Trophoblast cell (in vitro differentiated cells and primary cell): ENCODE results near the gene GRID1.

ENCODE experiments used
- DNase-seq, 2 donors: peaks; one replicate each; pipeline ENCODE4 v3.0.0-alpha.2; 2016
- H2AFZ ChIP-seq: 2 replicates; pipeline ENCODE4 v1.6.1; 2013; ENCODE audit warnings: low read length, moderate library complexity, mild to moderate bottlenecking; ENCODE audit not compliant: insufficient read depth, poor library complexity
- H2AK5ac ChIP-seq: 2 replicates; pipeline ENCODE4 v1.6.1; 2013; ENCODE audit warnings: mild to moderate bottlenecking, low read length
- H2BK120ac ChIP-seq: 2 replicates; pipeline ENCODE4 v1.6.1; 2013; ENCODE audit warnings: low read length, mild to moderate bottlenecking, moderate library complexity; ENCODE audit not compliant: insufficient read depth, poor library complexity
- H2BK12ac ChIP-seq: 2 replicates; pipeline ENCODE4 v1.6.1; 2013; ENCODE audit warnings: mild to moderate bottlenecking, low read length, moderate library complexity
- H2BK5ac ChIP-seq: 2 replicates; pipeline ENCODE4 v1.6.1; 2013; ENCODE audit warnings: low read length, low read depth, moderate library complexity, mild to moderate bottlenecking; ENCODE audit not compliant: poor library complexity
- H3K14ac ChIP-seq: 2 replicates; pipeline ENCODE4 v1.6.1; 2013; ENCODE audit warnings: mild to moderate bottlenecking, low read length
- H3K18ac ChIP-seq: 2 replicates; pipeline ENCODE4 v1.6.1; 2013; ENCODE audit warnings: mild to moderate bottlenecking, low read length
- H3K23ac ChIP-seq: 2 replicates; pipeline ENCODE4 v1.6.1; 2013; ENCODE audit warnings: low read length
- H3K27ac ChIP-seq: 2 replicates; pipeline ENCODE4 v1.5.1; 2013; ENCODE audit warnings: low read depth, mild to moderate bottlenecking, inconsistent platforms, low read length, moderate library complexity
- H3K27me3 ChIP-seq: 2 replicates; pipeline ENCODE4 v1.6.1; 2013; ENCODE audit warnings: inconsistent platforms, mild to moderate bottlenecking, low read length, moderate library complexity; ENCODE audit not compliant: insufficient read depth
- H3K36me3 ChIP-seq, 2 experiments: 1 replicate in 1 of 2; 2 replicates in 1 of 2; pipeline ENCODE4 v1.6.1; 2013; ENCODE audit warnings: low read length in 2 of 2, mild to moderate bottlenecking in 2 of 2, moderate library complexity in 1 of 2; ENCODE audit not compliant: insufficient read depth in 2 of 2, control insufficient read depth in 1 of 2
- H3K4ac ChIP-seq: 2 replicates; pipeline ENCODE4 v1.6.1; 2013; ENCODE audit warnings: low read depth, mild to moderate bottlenecking, low read length, moderate library complexity
- H3K4me1 ChIP-seq, 2 experiments: 1 replicate in 1 of 2; 2 replicates in 1 of 2; pipeline ENCODE4 v1.6.1; 2013; ENCODE audit warnings: low read length in 2 of 2, mild to moderate bottlenecking in 2 of 2, moderate library complexity in 1 of 2; ENCODE audit not compliant: insufficient read depth in 2 of 2, control insufficient read depth in 1 of 2
- H3K4me2 ChIP-seq: 2 replicates; pipeline ENCODE4 v1.6.1; 2013; ENCODE audit warnings: inconsistent platforms, mild to moderate bottlenecking, low read length, moderate library complexity
- H3K4me3 ChIP-seq: 2 replicates; pipeline ENCODE4 v1.5.1; 2013; ENCODE audit warnings: mild to moderate bottlenecking, low read depth, low read length, inconsistent platforms
- H3K79me1 ChIP-seq: one replicate; pipeline ENCODE4 v1.6.1; 2013; ENCODE audit warnings: low read length
- H3K79me2 ChIP-seq: 2 replicates; pipeline ENCODE4 v1.6.1; 2013; ENCODE audit warnings: low read length, mild to moderate bottlenecking; ENCODE audit not compliant: control insufficient read depth, insufficient read depth, poor library complexity
- H3K9ac ChIP-seq: 2 replicates; pipeline ENCODE4 v1.6.1; 2013; ENCODE audit warnings: mild to moderate bottlenecking, low read length
- H3K9me3 ChIP-seq: 2 replicates; pipeline ENCODE4 v1.6.1; 2013; ENCODE audit warnings: low read depth, mild to moderate bottlenecking, control low read depth, inconsistent platforms, low read length; ENCODE audit not compliant: insufficient read depth
- H4K12ac ChIP-seq: 2 replicates; pipeline ENCODE4 v1.6.1; 2013; ENCODE audit warnings: low read depth, mild to moderate bottlenecking, low read length, moderate library complexity
- H4K8ac ChIP-seq: 2 replicates; pipeline ENCODE4 v1.6.1; 2013; ENCODE audit warnings: low read depth, mild to moderate bottlenecking, low read length, moderate library complexity
- H4K91ac ChIP-seq: one replicate; pipeline ENCODE4 v1.6.1; 2013; ENCODE audit warnings: low read depth, mild to moderate bottlenecking, low read length, moderate library complexity
- WGBS: extraction: QIAGEN DNeasy Blood & Tissue Kit; methylation state at CpG from one replicate; pipeline ENCODE4 v1.1.7; 2013; ENCODE audit warnings: missing lambda C conversion rate; ENCODE audit not compliant: insufficient read length, insufficient coverage; ENCODE audit errors: extremely low coverage; 5-methylcytosine and 5-hydroxymethylcytosine counted together

GRID1 gene

GRCh38 chr10:85618841-85619240 lies 747.8 kb downstream of the GRID1 start:
- no peak overlapping the region for H3K9ac ChIP-seq
- WGBS = no CpG with 5 or more reads among the region's 3 CpGs
- no peak overlapping the region for H2AFZ ChIP-seq
- H2BK5ac ChIP-seq = no peak overlapping the region
- H4K12ac ChIP-seq = no peak overlapping the region
- no peak overlapping the region for H4K91ac ChIP-seq
- no peaks in the 10 kb centered on the region for H3K27me3 ChIP-seq
- H3K4me3 ChIP-seq = no peak overlapping the region
- DNase-seq = no peak
- no peak overlapping the region for H2AK5ac ChIP-seq
- no peaks in the 10 kb centered on the region for H3K79me1 ChIP-seq
- H3K9me3 ChIP-seq = peaks cover 1% of the 10 kb centered on the region
- no peak overlapping the region for H3K4ac ChIP-seq
- H3K23ac ChIP-seq = no peak overlapping the region
- H4K8ac ChIP-seq = no peak overlapping the region
- no peaks in the 10 kb centered on the region for H3K36me3 ChIP-seq
- no peak overlapping the region for H2BK120ac ChIP-seq
- no peaks in the 10 kb centered on the region for H3K4me1 ChIP-seq
- H3K4me2 ChIP-seq = no peak overlapping the region
- H3K79me2 ChIP-seq = no peaks in the 10 kb centered on the region
- H3K27ac ChIP-seq = no peak overlapping the region
- H2BK12ac ChIP-seq = no peak overlapping the region
- H3K18ac ChIP-seq = no peak overlapping the region
- no peak overlapping the region for H3K14ac ChIP-seq

- Histone ChIP-seq H3K27ac (no peak overlapping the region), H3K4ac (no peak overlapping the region), H3K9me3 (peaks cover 1% of the 10 kb centered on the region), H2BK5ac (no peak overlapping the region), H3K14ac (no peak overlapping the region), H3K23ac (no peak overlapping the region), H2AK5ac (no peak overlapping the region), H3K36me3 (no peaks in the 10 kb centered on the region), H2BK120ac (no peak overlapping the region), H3K79me2 (no peaks in the 10 kb centered on the region), H4K12ac (no peak overlapping the region), H3K4me2 (no peak overlapping the region), H2BK12ac (no peak overlapping the region), H2AFZ (no peak overlapping the region), H3K9ac (no peak overlapping the region), H3K27me3 (no peaks in the 10 kb centered on the region), H3K4me1 (no peaks in the 10 kb centered on the region), H3K18ac (no peak overlapping the region), H3K4me3 (no peak overlapping the region), H4K8ac (no peak overlapping the region), H4K91ac (no peak overlapping the region), H3K79me1 (no peaks in the 10 kb centered on the region)
- DNase-seq = no peak
- WGBS = no CpG with 5 or more reads among the region's 9 CpGs
These were observed 748.6 kb downstream of the GRID1 start for GRCh38 chr10:85617751-85618546.

- no peak overlapping the region for H3K9ac ChIP-seq
- no peaks in the 10 kb centered on the region for H3K27me3 ChIP-seq
- no peak overlapping the region for H2BK120ac ChIP-seq
- no peak overlapping the region for H3K18ac ChIP-seq
- DNase-seq = no peak
- H2AFZ ChIP-seq = no peak overlapping the region
- H3K4me3 ChIP-seq = no peak overlapping the region
- no peaks in the 10 kb centered on the region for H3K4me1 ChIP-seq
- WGBS = no CpG with 5 or more reads among the region's 4 CpGs
- H3K79me1 ChIP-seq = no peaks in the 10 kb centered on the region
- no peak overlapping the region for H2AK5ac ChIP-seq
- H3K14ac ChIP-seq = no peak overlapping the region
- H3K9me3 ChIP-seq = peaks cover 1% of the 10 kb centered on the region
- no peak overlapping the region for H4K8ac ChIP-seq
- H4K12ac ChIP-seq = no peak overlapping the region
- no peak overlapping the region for H2BK12ac ChIP-seq
- no peak overlapping the region for H3K4me2 ChIP-seq
- H3K79me2 ChIP-seq = no peaks in the 10 kb centered on the region
- H3K4ac ChIP-seq = no peak overlapping the region
- H2BK5ac ChIP-seq = no peak overlapping the region
- H3K23ac ChIP-seq = no peak overlapping the region
- no peak overlapping the region for H4K91ac ChIP-seq
- no peak overlapping the region for H3K27ac ChIP-seq
- no peaks in the 10 kb centered on the region for H3K36me3 ChIP-seq
These were observed 751.0 kb downstream of the GRID1 start for GRCh38 chr10:85615556-85615955.

- Histone ChIP-seq H3K27me3 (no peaks in the 10 kb centered on the region), H3K27ac (no peak overlapping the region), H3K9ac (no peak overlapping the region), H3K4ac (no peak overlapping the region), H2AFZ (no peak overlapping the region), H3K9me3 (peaks cover under 1% of the 10 kb centered on the region), H3K4me2 (no peak overlapping the region), H3K14ac (no peak overlapping the region), H4K91ac (no peak overlapping the region), H3K18ac (no peak overlapping the region), H3K4me3 (no peak overlapping the region), H3K4me1 (no peaks in the 10 kb centered on the region), H2BK5ac (no peak overlapping the region), H4K8ac (no peak overlapping the region), H3K79me1 (no peaks in the 10 kb centered on the region), H3K79me2 (no peaks in the 10 kb centered on the region), H3K23ac (no peak overlapping the region), H3K36me3 (no peaks in the 10 kb centered on the region), H2AK5ac (no peak overlapping the region), H2BK12ac (no peak overlapping the region), H2BK120ac (no peak overlapping the region), H4K12ac (no peak overlapping the region)
- no peak for DNase-seq
- WGBS = no CpG with 5 or more reads among the region's 2 CpGs
These were observed 751.6 kb downstream of the GRID1 start for GRCh38 chr10:85614981-85615380.
